ENCODE results near the gene SOS2. TPM values are rescaled to one million over a fixed set of nuclear protein-coding genes. Genes with fewer than 3 reads are reported as not detected.

SOS2 gene
- total and polyA plus RNA-seq, 10 of the 15 experiments (the other 5 are each of a cell fraction or from before 2014, with no cell fraction given), result 2.1 to 16.8 (median 8.4) TPM

GRCh38 chr14:50263321-50263720 is 31.9 kb upstream of the SOS2 start:
- CTCF ChIA-PET, result no interaction called here
- Histone ChIP-seq H3K27ac (ENCODE audit: control insufficient read depth, insufficient read depth) (no peak overlapping the region), H3K9ac (ENCODE audit: control insufficient read depth, insufficient read depth, low read length) (no peak overlapping the region), H2AFZ (ENCODE audit: control insufficient read depth, low read depth, low read length) (no peak overlapping the region), H3K36me3 (ENCODE audit: control insufficient read depth in 2 of 2, insufficient read depth in 2 of 2, low read length in 1 of 2) (no peaks in the 10 kb centered on the region), H3K4me3 (no peak overlapping the region), H3K27me3 (replicated peaks in 1 of 2; ENCODE audit: control insufficient read depth in 2 of 2, insufficient read depth in 2 of 2, low read length in 1 of 2) (no peaks in the 10 kb centered on the region), H4K20me1 (ENCODE audit: control insufficient read depth, insufficient read depth) (no peaks in the 10 kb centered on the region), H3K4me2 (ENCODE audit: control insufficient read depth, insufficient read depth) (no peak overlapping the region), H3K4me1 (ENCODE audit: control insufficient read depth, insufficient read depth, low read length) (no peaks in the 10 kb centered on the region), H3K9me3 (replicated peaks; ENCODE audit: control insufficient read depth, insufficient read depth, low read length) (no peaks in the 10 kb centered on the region), H3K79me2 (ENCODE audit: control insufficient read depth, insufficient read depth, low read length) (no peaks in the 10 kb centered on the region)
- in situ Hi-C loops (cut with MboI), result no loop called here
- POLR2A ChIA-PET, result no interaction called here
- intact Hi-C loops (cut with micrococcal nuclease; ENCODE audit: unreplicated experiment), result no loop called here
- ATAC-seq (no peak), DNase-seq (ENCODE audit: low read depth, low spot score) (no peak), FAIRE-seq (no peak)
- SMC1A ChIA-PET (ENCODE audit: uncharacterized antibody, unreplicated experiment), result interaction anchor here (0.9 kb wide), 1 partner anchor 256 kb away, joined by 4 read pairs; no protein-coding TSS in a partner anchor
- WGBS (ENCODE audit: insufficient coverage, insufficient replicate concordance, low lambda C conversion rate, missing lambda C conversion rate), result 52% methylated on average over 4 of the region's 4 CpGs
- no peak for TF ChIP-seq ZNF687 (IDR thresholded peaks at IDR 0.05)
- no peak for TF ChIP-seq SMAD5 (IDR thresholded peaks at IDR 0.05; ENCODE audit: low read depth)
- TF ChIP-seq MYC (IDR thresholded peaks at IDR 0.05; ENCODE audit: insufficient read depth, insufficient read length, insufficient replicate concordance, low read length, severe bottlenecking), result no peak
- TF ChIP-seq BCLAF1 (IDR thresholded peaks at IDR 0.05), result no peak
- TF ChIP-seq ZSCAN29 (IDR thresholded peaks at IDR 0.05), result no peak
- no peak for TF ChIP-seq BMI1 (IDR thresholded peaks at IDR 0.05; ENCODE audit: borderline replicate concordance)
- TF ChIP-seq CREB1 (IDR thresholded peaks at IDR 0.05; ENCODE audit: low read depth), result no peak
- TF ChIP-seq MEF2B (IDR thresholded peaks at IDR 0.05; ENCODE audit: partially characterized antibody, poor library complexity, severe bottlenecking), result no peak
- RAD21 ChIA-PET (ENCODE audit: unreplicated experiment), result no interaction called here
- TSS peak; percentile 61 for BruUV-seq (replicated peaks)
